A204.1 (cell line): ENCODE results near the gene ODF2.
"Not testable (repeated sequence)": the region's sequence is repeated elsewhere in the genome, so short reads cannot be mapped to it uniquely, and the experiment has no call there.

Experiments used
- FAIRE-seq: peaks from 2 replicates; lab custom pipeline; 2012; peaks lifted over from hg19 to GRCh38; lab: Jason Lieb, UNC

ODF2 gene

DNA sequence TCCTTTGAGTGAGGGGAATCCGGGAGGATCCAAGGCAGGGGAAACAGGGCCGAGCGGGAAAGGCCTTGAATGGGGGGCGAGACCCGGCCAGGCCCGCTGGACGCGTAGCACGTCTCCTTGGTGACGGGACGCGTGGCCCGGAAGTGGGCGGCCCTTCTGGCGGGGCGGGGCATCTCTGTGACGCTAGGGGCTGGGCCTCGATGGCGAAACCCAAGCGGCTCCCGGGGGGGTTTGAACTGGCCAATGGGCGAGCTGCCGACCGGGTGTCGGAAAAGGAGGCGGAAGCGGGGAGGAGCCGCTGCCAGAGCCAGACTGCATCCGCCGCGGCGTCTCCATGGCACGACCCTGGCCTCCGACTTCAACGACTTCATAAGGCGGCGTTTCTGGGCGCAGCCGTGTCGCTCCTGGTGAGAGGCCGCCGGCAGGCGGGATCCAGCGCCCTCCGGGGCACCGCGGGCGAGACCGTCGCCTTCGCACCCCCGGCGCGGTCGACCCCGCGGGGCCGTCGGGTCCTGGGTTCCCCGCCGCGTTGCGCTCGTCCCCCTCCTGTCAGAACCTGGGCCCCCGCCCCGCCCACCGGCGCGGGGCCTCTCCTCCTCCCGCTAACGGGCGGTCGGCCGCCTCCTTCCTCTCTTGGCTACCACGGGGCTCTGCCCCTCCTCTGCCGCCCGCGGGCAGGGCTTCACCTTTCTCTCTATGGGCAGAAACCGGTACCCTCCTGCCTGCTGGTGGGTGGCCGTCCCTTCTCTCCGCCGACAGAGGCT, at the start of gene ODF2:
TSS of gene ODF2 (plus strand) at position 158 of the 764 bp plus-strand sequence. CDS start at position 244, 86 bp downstream.
- FAIRE-seq = peak; percentile 92

DNA sequence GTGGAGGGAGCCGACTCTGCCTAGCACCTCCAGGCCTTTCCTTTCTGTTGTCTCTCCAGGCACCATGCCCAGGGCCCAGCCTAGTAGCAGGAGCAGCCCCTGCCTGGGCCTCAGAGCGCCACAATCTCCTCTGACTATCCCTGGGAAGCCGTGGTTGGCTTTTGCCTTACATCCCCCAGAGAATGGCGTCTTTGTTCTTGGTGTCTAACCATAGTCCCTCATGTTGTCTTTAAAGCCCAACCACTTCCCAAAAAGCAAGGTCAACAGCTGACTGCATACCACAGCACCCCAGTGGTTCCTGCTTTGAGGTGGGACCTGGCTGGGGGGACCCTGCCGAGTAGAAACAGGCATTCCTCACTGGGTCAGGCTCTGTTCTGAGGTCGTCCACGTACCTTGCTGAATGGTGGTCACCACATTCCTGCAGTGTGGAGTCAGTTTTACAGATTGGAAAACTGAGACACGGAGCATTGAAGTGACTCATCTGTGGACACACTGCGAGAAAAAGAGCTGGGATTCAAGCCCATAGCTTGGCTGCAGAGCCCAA, 48.9 kb upstream of the ODF2 start:
- no peak for FAIRE-seq

DNA sequence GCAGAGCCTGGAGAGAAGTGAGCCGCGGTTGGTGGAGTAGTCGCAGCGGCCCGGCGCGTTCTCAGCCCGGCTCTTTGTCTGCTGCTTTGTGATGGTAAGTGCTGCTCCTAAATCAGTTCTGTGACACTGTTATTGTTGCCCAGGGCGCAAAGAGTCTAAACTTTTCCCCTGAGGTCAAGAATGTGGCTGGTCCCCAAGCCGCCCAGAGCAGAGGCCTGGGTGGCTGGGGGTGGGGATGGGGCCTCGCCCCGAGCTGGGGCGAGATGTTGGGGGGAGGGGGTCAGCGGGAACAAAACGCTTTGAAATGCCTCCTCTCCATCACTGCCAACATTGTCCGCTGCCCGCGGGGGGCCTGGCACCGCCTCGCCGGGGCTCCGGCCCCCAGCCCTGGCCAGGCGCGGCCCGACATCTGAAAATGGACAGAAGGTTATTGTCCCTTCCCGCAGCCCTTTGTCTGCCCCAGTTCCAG, 46.8 kb upstream of the ODF2 start:
- FAIRE-seq = no peak

DNA sequence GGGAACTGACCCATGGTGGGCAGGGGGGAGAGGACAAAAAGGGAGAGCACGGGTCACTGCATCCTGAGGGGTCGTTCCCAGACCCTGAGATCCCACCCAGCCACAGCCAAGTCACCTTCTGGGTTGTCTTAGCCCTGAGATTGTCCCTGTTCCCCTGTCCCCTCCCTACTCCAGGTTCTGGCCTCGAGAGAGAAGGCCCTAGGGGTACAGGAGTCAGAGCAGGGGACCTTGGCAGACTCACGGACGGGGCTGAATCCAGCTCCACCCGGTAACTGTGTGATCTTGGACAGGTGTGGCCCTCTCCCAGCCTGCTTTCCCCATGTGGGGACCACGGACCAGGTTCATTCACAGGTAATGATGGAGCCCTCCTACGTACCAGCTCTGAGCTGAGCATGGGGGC, 46.4 kb upstream of the ODF2 start:
- no peak for FAIRE-seq

DNA sequence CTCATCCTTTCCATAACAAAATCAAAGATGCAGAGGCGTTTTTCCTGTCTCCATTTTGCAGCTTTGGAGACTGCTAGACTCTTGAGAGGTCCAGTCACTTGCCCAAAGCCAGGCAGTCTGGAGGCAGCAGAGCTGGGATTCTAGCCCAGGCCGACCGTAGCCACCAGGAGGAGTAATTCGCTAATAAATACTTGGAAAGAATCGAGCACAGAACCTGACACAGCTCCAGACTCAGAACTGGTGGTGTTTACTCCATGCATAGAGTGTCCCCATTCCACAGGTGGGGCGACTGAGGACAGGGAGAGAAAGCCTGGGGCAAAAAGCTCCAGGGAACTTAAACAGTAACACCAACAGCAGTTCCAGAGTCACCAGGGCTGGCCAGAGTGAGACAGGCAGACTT, 45.8 kb upstream of the ODF2 start:
- no peak for FAIRE-seq

DNA sequence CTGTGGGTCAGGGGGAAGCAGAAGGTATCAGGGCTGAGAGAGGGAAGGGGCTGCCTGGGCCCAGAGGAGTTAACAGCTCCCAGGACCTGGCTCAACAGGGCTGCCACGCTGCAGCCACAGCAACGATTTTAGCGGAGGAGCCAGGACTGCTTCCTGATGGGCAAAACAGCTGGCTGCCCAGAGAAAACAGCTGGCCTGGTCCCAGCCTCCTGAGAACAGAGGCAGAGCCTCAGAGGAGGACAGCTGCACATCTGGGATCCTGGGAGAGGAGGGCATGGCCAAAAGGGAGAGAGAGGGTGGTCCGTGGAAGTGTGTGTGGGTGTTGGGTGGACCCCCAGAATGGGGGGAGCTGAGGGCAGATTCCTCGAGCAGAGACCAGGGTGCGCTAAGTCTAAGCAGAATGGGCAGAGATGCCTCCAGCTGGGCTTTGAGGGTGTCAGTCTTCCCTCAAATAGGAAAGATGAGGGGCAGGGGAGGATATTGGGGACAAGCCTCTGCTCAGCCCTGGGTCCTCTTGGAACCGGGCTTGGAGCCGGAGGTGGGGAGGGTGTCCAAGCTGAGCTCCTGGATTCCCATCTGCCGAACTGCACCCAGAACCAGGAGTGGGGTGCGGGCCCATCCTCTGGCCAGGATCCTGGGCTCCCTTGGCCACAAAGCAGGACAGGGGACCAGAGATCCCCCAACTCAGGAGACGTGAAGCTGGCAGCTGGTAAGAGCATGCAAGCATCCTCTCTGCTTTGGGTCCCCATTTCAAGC, 44.3 kb upstream of the ODF2 start:
- FAIRE-seq = no peak

DNA sequence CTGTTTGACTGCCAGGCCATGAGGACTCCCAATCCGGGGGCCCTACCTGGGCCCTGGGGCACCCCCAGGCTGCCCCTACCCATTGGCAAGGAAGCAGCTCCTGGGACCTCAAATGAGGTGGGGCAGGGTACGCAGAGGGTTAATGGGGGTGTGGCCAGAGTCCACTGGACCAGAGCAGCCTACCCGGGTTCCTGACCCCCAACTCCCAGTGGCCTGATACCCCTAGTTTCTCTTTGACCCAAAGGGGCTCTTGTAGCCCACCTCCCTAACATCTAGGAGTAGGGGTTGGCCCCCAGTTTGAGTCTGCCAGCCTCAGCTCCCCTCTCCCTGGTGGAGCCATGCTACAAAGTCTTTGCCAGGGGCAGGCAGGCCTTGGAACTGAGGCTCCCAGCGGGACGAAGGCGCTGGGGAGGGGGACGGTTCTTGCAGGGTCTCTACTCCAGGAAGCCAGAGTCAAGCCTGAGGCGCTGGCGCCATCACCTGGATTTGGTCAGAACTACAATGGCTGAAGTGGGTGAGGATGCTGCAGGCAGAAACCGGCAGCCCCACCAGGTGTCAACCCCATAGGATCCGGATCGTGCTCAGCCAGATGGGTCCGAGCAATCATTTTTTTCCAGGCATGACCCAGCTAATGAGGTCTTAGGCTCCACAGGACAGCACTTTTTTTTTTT, 43.6 kb upstream of the ODF2 start:
- FAIRE-seq = no peak

DNA sequence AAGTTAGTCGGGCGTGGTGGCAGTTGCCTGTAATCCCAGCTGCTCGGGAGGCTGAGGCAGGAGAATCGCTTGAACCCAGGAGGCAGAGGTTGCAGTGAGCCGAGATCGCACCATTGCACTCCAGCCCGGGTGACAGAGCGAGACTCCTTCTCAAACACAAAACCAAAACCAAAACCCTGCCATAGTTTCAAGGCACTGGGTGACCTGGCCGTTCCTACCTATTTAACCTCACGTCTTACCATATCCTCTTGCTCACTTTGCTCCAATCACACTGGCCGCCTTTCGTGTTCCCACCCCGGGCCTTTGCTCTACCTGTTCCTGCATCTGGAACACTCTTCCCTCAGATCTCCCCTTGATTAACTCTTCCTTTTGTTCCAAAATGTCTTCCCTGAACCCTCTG, 42.1 kb upstream of the ODF2 start:
- FAIRE-seq = not testable (repeated sequence)

DNA sequence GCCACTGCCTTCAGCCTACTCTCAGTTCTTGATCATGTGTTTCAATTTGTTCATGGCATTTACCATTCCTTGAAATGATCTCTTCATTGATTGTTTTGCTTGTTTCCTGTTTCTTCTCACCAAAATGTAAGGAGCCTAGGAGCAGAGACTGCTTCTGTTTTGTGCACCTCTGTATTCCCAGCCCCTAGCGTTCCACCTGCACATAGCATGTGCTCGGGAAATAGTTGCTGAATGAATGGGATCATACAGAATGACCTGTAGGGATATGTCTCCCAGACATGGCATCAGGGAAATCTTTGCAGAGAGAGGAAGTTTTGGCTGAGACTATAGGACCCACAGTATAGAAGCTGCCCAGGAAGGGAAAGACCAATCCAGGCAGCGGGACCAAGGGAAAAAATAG, 41.3 kb upstream of the ODF2 start:
- no peak for FAIRE-seq

DNA sequence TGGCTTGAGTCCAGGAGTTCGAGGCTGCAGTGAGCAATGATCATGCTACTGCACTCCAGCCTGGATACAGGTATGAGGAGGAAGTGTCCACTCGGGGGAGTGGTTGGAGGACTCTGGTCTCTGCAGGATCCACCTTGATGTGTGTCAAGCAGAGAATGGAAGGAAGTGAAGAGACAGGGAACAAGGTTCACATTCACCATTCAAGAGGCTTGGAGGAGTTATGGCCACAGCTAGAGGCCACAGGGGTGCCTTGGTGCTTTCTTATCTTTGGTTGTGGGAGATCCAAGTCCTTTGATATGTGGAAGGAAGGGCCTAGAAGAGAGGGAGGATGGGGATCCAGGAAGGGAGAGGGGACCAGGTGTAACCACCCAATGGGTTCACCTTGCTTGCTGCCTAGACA, 40.5 kb upstream of the ODF2 start:
- FAIRE-seq = no peak

DNA sequence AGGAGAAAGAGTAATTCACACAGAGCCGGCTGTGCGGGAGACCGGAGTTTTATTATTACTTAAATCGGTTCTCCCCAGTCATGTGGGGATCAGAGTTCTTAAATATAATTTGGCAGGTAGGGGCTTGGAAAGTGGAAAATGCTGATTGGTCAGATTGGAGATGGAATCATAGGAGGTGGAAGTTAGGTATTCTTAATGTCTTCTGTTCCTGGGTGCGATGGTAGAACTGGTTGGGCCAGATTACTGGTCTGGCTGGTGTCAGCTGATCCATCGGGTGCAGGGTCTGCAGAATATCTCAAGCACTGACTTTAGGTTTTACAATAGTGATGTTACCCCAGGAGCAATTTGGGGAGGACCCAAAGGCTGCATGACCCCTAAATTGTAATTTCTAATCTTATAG, 39.8 kb upstream of the ODF2 start:
- no peak for FAIRE-seq

DNA sequence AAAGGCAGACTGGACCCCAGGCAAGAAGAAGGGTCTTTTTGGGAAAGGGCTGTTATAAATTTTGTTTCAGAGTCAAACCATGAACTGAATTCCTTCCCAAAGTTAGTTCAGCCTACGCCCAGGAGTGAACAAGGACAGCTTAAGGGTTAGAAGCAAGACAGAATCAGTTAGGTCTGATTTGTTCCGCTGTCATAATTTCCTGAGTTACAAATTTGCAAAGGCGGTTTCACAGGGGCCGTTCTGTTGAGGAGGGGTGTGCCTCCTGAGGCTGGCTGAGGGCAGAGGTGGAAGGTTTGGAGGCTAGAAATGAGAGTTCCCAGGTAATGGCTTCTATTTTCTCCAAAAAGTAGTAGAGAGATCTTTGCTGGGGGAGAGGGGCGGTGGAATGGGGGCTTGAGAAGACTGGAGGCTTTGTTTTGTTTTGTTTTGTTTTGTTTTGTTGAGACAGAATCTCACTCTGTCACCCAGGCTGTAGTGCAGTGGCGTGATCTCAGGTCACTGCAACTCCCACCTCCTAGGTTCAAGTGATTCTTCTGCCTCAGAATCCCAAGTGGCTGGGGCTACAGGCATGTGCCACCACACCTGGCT, 39.3 kb upstream of the ODF2 start:
- no peak for FAIRE-seq

DNA sequence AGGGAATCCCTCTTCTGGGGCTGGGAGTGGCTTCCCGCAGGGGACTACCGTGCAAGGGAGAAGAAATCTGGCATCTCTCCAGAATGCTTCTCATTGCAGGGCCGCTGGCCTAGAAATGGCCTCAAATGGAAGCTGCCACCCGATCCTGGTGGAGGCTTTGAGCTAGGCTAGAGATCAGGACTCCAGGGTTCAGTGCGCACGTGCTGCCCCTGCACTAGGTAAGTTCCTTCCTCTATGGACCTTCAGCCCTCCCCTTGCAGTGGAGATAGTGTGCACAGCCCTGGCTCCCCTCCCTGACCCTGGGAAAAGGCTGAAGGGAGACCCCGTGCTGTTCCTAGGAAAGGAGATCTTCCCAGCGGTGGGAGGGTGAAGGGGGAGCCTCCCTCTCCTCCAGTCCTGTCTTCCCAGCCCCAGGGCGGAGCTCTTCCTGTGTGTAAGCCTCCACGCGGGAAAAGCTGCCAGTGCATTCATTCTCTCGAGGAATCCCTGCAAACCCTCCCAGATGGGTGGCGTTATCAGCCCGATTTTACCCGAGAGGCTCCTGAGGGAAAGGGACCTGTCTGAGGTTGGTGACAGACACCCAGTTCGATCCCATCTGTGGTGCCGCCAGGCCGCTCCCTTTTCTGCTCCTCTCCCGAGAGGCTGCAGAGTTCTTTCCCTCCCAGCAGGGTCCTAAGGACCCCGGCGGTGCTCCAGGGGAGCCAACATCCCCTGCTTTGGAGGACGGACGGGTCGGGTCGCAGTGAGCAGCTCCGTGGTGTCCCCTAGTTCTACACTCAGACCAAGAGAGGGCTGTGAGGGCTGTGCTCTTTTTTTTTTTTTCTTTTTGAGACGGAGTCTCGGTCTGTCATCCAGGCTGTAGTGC, 36.5 kb upstream of the ODF2 start:
- FAIRE-seq = no peak

DNA sequence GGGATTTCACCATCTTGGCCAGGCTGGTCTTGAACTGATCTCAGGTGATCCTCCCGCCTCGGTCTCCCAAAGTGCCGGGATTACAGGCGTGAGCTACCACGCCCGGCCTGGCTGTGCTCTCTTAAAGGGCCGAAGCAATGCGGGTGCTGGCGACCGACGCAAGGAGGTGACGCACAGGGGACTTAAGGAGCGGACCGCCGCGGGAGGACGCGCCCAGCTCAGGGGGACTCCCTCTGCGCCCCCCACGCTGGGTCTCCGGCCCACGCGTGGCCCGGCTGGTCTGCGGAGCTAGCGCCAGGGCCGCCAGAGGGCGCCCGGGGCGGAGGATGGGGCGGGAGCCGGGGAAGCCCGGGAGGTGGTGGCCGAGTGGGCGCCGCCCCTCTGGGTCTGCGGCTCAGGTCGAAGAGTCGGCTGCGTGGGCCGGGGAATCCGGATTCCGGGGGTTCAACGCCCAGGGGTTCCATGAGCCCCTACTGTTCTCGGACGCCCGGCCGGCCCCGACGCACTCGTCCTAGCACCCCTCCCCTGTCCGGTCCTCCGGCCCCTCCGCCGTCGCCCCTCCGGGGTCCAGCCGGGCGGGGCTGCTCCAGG, 35.7 kb upstream of the ODF2 start:
- FAIRE-seq = no peak

DNA sequence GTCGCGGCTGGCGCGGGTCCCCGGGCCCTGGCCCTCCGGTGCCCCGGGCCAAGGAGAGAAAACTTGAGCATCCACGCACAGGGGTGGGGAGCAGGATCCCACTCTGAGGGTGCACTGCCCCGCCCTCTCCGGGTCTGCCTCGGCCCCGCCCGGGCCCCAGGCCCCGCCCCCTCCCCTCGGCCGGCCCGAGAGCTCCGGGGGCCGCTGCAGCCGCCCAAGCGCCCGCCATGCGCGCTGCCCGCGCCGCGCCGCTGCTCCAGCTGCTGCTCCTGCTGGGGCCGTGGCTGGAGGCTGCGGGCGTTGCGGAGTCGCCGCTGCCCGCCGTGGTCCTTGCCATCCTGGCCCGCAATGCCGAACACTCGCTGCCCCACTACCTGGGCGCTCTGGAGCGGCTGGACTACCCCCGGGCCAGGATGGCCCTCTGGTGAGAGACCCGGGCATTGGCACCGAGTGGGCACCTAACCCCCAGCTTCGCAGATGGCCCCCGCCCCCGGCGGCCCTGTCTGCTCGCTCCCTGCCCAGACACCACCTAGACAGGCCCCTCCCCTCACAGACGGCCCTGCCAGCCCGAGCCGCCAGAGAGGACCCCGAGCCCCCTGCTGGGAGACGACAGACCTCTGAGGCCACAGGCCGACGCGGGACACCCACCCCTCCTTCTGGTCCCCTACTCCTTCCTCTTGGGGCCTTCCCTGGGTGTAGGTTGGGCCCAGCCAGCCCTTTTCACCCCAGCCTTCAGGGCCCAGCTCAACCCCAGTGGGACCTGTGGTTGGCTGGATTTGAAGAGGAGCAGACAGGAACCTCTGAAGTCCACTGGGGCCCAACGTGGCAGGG, 34.9 kb upstream of the ODF2 start, which contains the start of gene CERCAM:
TSS of gene CERCAM (plus strand) at position 207 of the 831 bp plus-strand sequence. CDS start at position 228, 21 bp downstream.
- FAIRE-seq = no peak

DNA sequence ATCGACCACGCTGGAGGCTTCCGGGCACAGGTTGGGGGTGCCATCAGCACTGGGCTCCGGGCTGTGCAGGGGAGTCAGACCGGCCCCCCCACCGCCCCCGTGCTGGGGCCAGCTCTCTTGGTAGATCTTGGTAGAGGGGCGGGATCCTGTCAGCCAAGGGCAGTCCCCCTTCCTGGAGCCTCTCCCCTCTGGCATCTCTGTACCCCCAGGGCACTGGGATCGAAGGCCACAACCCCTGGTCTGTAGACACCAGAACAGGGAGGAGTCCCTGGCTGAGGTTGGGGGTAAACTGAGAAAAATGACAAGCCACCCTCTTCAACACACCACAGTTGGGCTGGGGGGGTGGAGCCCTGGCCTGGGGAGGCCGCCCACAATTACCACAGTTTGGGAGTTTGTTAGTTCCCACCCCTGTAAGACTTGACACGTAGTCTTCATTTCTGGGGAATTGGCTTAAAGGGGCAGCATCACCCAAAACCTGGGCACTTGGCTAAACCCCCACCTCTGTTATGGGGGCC, 34.3 kb upstream of the ODF2 start:
- FAIRE-seq = no peak

DNA sequence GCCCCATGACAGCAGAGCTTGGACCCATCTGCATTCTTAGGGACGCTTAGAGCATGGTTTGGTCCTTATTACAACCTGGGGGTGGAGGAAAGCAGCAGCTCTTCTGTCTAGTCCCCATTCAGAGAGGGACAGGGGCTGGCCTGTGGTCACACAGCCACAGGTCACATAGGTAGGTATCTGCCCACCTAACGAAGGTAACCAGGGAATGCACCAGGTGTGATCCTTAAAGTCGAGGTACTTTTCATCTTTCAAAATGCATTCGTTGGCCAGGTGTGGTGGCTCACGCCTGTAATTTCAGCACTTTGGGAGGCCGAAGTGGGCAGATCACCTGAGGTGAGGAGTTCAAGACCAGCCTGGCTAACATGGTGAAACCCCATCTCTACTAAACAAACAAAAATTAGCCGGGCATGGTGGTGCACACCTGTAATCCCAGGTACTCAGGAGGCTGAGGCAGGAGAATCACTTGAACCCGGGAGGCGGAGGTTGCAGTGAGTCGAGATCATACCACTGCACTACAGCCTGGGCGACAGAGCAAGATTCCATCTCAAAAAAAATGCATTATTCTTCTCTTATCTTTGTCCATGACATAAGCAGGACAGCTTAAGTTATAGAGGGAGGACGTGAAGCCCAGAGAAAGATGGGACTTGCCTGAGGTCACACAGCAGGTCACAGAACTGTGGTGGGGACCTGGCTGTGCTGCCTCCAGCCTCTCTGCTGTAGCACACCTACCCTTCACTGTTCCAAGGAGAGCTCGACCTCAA, 33.6 kb upstream of the ODF2 start:
- not testable (repeated sequence) for FAIRE-seq

DNA sequence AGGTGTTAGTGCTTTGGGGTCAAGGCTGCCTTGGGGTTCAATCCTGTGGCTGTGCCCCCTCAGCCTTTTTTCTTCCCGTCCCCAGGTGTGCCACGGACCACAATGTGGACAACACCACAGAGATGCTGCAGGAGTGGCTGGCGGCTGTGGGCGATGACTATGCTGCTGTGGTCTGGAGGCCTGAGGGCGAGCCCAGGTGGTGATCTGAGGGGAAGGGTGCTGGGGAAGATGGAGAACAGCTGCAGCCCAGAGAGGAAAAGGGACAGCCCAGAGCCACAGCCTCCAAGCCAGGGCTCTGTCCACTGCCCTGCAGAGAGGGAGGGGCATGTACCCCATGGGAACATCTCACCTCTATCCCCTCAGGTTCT, 33.0 kb upstream of the ODF2 start:
- no peak for FAIRE-seq

DNA sequence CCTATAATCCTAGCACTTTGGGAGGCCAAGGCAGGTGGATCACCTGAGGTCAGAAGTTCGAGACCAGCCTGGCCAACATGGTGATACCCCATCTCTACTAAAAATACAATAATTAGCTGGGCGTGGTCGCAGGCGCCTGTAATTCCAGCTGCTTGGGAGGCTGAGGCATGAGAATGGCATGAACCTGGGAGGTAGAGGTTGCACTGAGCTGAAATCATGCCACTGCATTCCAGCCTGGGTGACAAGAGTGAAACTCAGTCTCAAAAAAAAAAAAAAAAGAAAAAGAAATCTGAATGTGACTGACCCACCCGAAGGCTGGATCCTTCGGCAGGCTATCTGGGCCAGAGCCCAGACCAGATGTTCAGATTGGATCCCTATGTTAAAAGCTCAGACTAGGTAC, 32.5 kb upstream of the ODF2 start:
- not testable (repeated sequence) for FAIRE-seq
